Lower lobe of right lung (tissue), 2 donors: Measurements from ENCODE around the gene ENPP3. TPM values are rescaled to one million over a fixed set of nuclear protein-coding genes. Genes with fewer than 3 reads are reported as not detected.

ENCODE experiments used
- ATAC-seq, 2 donors: fragments of 200-7000 bp; cut with Tn5 transposase; one replicate each; pipeline ENCODE4 v1.9.1; 2020 to 2022; ENCODE audit warnings: mild to moderate bottlenecking in 2 of 2, moderate library complexity in 2 of 2
- DNase-seq: peaks from one replicate; pipeline ENCODE4 v3.0.0-alpha.2; 2020
- H3K27ac ChIP-seq: fragments of 200-600 bp; one replicate; pipeline ENCODE4 v1.8.0; 2022
- H3K27me3 ChIP-seq: fragments of 200-600 bp; one replicate; pipeline ENCODE4 v1.8.0; 2022; ENCODE audit warnings: low read depth
- H3K36me3 ChIP-seq: fragments of 200-600 bp; one replicate; pipeline ENCODE4 v1.8.0; 2022; ENCODE audit warnings: mild to moderate bottlenecking
- H3K4me1 ChIP-seq: fragments of 200-600 bp; one replicate; pipeline ENCODE4 v1.8.0; 2022
- H3K4me3 ChIP-seq: fragments of 200-600 bp; one replicate; pipeline ENCODE4 v1.8.0; 2022; ENCODE audit warnings: mild to moderate bottlenecking
- H3K9me3 ChIP-seq: fragments of 200-600 bp; one replicate; pipeline ENCODE4 v1.8.0; 2022
- CTCF ChIP-seq: fragments of 200-600 bp; IDR thresholded peaks from one replicate; pipeline ENCODE4 v1.8.0; 2022; ENCODE audit warnings: antibody characterized with exemption, mild to moderate bottlenecking
- intact Hi-C: fragments of 100-400 bp; cut with DNase I; formaldehyde crosslinking; loops from one replicate; pipeline ENCODE4 v1.11.0; 2022
- total RNA-seq: library from RNA; stranded (reverse); fragmentation: NEBNext Ultra II Directional; extraction: Animal tissue kit (Norgen Biotek cat#: 25700); gene quantifications from one replicate; pipeline ENCODE4 v1.2.1, GENCODE V29; 2021
- donor health status: DM: no; HTN: yes; CAD: no; lungs with severe emphysema.

Gene ENPP3
- total RNA-seq, 1 donor from 2014 or later: 1.7 TPM

DNA sequence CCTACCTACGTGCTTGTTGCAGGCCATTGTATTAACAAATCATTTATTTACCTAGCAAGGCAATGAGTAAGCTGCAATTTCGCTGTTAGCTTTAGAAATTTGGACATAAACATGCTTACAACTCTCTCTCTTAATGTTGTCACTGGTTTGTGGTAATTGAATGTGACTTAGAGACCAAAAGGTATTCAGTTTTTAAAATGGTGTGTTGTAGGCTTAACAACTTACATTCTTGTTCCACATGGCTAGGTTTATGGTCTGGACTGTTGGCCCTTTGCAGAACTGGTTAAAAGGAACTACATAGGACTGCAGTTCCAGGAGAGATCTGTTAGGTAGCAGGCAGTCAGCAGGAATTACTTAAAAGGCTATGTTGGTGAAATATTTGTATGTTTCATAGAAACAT lies 84.1 kb downstream of the ENPP3 start:
- intact Hi-C loops: no loop called here
- no peak for TF ChIP-seq CTCF
- Histone ChIP-seq H3K27me3 (no peaks in the 10 kb centered on the region), H3K9me3 (no peaks in the 10 kb centered on the region), H3K27ac (no peak overlapping the region), H3K36me3 (no peaks in the 10 kb centered on the region), H3K4me3 (no peak overlapping the region), H3K4me1 (no peaks in the 10 kb centered on the region)
- ATAC-seq (no peak), DNase-seq (no peak)

GRCh38 chr6:131724114-131724513 lies 87.0 kb downstream of the ENPP3 start:
- ATAC-seq (no peak), DNase-seq (no peak)
- no peaks in the 10 kb centered on the region for H3K9me3 ChIP-seq
- no peaks in the 10 kb centered on the region for H3K36me3 ChIP-seq
- intact Hi-C loops: no loop called here
- no peaks in the 10 kb centered on the region for H3K4me1 ChIP-seq
- no peaks in the 10 kb centered on the region for H3K27me3 ChIP-seq
- H3K4me3 ChIP-seq: no peak overlapping the region
- no peak for TF ChIP-seq CTCF
- no peak overlapping the region for H3K27ac ChIP-seq

- TF ChIP-seq CTCF: no peak
- intact Hi-C loops: no loop called here
- ATAC-seq: no peak
- DNase-seq: no peak
- no peak overlapping the region for H3K27ac ChIP-seq
- no peaks in the 10 kb centered on the region for H3K4me1 ChIP-seq
- H3K4me3 ChIP-seq: no peak overlapping the region
- no peaks in the 10 kb centered on the region for H3K9me3 ChIP-seq
- no peaks in the 10 kb centered on the region for H3K27me3 ChIP-seq
- H3K36me3 ChIP-seq: no peaks in the 10 kb centered on the region
These were observed 90.4 kb downstream of the ENPP3 start for GRCh38 chr6:131727467-131727866.

- no peak for ATAC-seq
- H3K27ac ChIP-seq: no peak overlapping the region
- no peak for DNase-seq
- no peaks in the 10 kb centered on the region for H3K36me3 ChIP-seq
- no peaks in the 10 kb centered on the region for H3K9me3 ChIP-seq
- no peaks in the 10 kb centered on the region for H3K27me3 ChIP-seq
- intact Hi-C loops: no loop called here
- no peak for TF ChIP-seq CTCF
- no peaks in the 10 kb centered on the region for H3K4me1 ChIP-seq
- H3K4me3 ChIP-seq: no peak overlapping the region
These were observed 90.8 kb downstream of the ENPP3 start for GRCh38 chr6:131727868-131728267.

- ATAC-seq (no peak), DNase-seq (no peak)
- Histone ChIP-seq H3K27ac (no peak overlapping the region), H3K27me3 (no peaks in the 10 kb centered on the region), H3K4me3 (no peak overlapping the region), H3K36me3 (no peaks in the 10 kb centered on the region), H3K9me3 (no peaks in the 10 kb centered on the region), H3K4me1 (no peaks in the 10 kb centered on the region)
- intact Hi-C loops: no loop called here
- TF ChIP-seq CTCF: no peak
These were observed 91.3 kb downstream of the ENPP3 start for GRCh38 chr6:131728296-131728939.
